PC-9 (cell line): ENCODE data around the gene ZNF764.

Experiments
- CTCF ChIP-seq: fragments of 200-600 bp; sonication (generic); conservative IDR thresholded peaks from 2 replicates; pipeline ENCODE4 v1.6.1; 2017; ENCODE audit warnings: mixed run types, antibody characterized with exemption, mild to moderate bottlenecking, moderate library complexity
- EZH2 ChIP-seq: fragments of 200-600 bp; sonication (generic); IDR thresholded peaks from 2 replicates; pipeline ENCODE4 v1.8.0; 2017; ENCODE audit warnings: antibody characterized with exemption, low read depth

GRCh38 chr16:30567991-30568638, 9.9 kb upstream of the ZNF764 start:
- TF ChIP-seq CTCF (no peak), EZH2 (no peak)
